HEK293 (cell line): ENCODE data around the gene KRTAP3-3.

Source experiments
- CTCF ChIA-PET: fragments of 350-600 bp; formaldehyde crosslinking; extraction: SDS; loops from one replicate; lab custom pipeline; 2021; ENCODE audit warnings: antibody characterized with exemption; lab: Yijun Ruan, JAX
- POLR2A ChIA-PET: fragments of 300-600 bp; formaldehyde crosslinking; extraction: SDS; loops from one replicate; lab custom pipeline; 2020; ENCODE audit warnings: antibody characterized with exemption, inconsistent platforms; lab: Yijun Ruan, JAX
- H3K27ac ChIP-seq: fragments of 200-500 bp; sonication (Bioruptor generic); 2 replicates; pipeline ENCODE4 v1.5.1; 2014; ENCODE audit warnings: low read depth, low read length, control low read depth, inconsistent platforms; ENCODE audit errors: extremely low read depth
- H3K36me3 ChIP-seq, 2 experiments: fragments of 200-500 bp in 1 of 2; sonication (Bioruptor generic) in 1 of 2; 1 replicate in 1 of 2; 2 replicates in 1 of 2; pipeline ENCODE4 v1.5.1; 2014 to 2017; ENCODE audit warnings: inconsistent platforms in 2 of 2, low read length in 2 of 2; ENCODE audit not compliant: control insufficient read depth in 2 of 2, insufficient read depth in 1 of 2
- H3K4me1 ChIP-seq: fragments of 200-500 bp; sonication (Bioruptor generic); 2 replicates; pipeline ENCODE4 v1.5.1; 2014; ENCODE audit warnings: mild to moderate bottlenecking, low read length, inconsistent platforms; ENCODE audit not compliant: control insufficient read depth, insufficient read depth
- H3K4me3 ChIP-seq: 2 replicates; pipeline ENCODE4 v1.5.1; 2011; ENCODE audit warnings: low read depth, mild to moderate bottlenecking, control low read depth, low read length, moderate library complexity
- H3K9me3 ChIP-seq: fragments of 200-500 bp; sonication (Bioruptor generic); 2 replicates; pipeline ENCODE4 v1.5.1; 2014; ENCODE audit warnings: low read depth, low read length, inconsistent platforms; ENCODE audit not compliant: control insufficient read depth, insufficient read depth
- ATF2 ChIP-seq: fragments of 450-650 bp; formaldehyde crosslinking; IDR thresholded peaks from 2 replicates; pipeline ENCODE4 v1.5.1; 2016; ENCODE audit warnings: missing biosample characterization, missing genetic modification characterization, low read depth
- BCL11A ChIP-seq: fragments of 450-650 bp; formaldehyde crosslinking; IDR thresholded peaks from 2 replicates; pipeline ENCODE4 v1.5.1; 2016; ENCODE audit warnings: low read depth, missing biosample characterization, missing genetic modification characterization
- EGR2 ChIP-seq: fragments of 450-650 bp; formaldehyde crosslinking; IDR thresholded peaks from 2 replicates; pipeline ENCODE4 v1.5.1; 2016; ENCODE audit warnings: low read depth, missing biosample characterization, missing genetic modification characterization
- PBX3 ChIP-seq: sonication (generic); formaldehyde crosslinking; IDR thresholded peaks from 2 replicates; pipeline ENCODE4 v1.8.1; 2022; ENCODE audit warnings: mild to moderate bottlenecking, moderate library complexity, missing genetic modification reagents
- PRDM2 ChIP-seq: fragments of 450-650 bp; formaldehyde crosslinking; IDR thresholded peaks from 2 replicates; pipeline ENCODE4 v1.5.1; 2016; ENCODE audit warnings: missing biosample characterization, missing genetic modification characterization, borderline replicate concordance
- ZNF292 ChIP-seq: fragments of 450-650 bp; formaldehyde crosslinking; IDR thresholded peaks from 2 replicates; pipeline ENCODE4 v1.5.1; 2016; ENCODE audit warnings: low read depth, missing biosample characterization, missing genetic modification characterization, borderline replicate concordance
- ZNF366 ChIP-seq: fragments of 450-650 bp; formaldehyde crosslinking; conservative IDR thresholded peaks from 2 replicates; pipeline ENCODE4 v1.5.1; 2016; ENCODE audit warnings: missing biosample characterization, missing genetic modification characterization
- ZNF404 ChIP-seq: fragments of 450-650 bp; formaldehyde crosslinking; IDR thresholded peaks from 2 replicates; pipeline ENCODE4 v1.5.1; 2017; ENCODE audit warnings: missing biosample characterization, missing genetic modification characterization
- ZNF433 ChIP-seq: fragments of 450-650 bp; formaldehyde crosslinking; IDR thresholded peaks from 2 replicates; pipeline ENCODE4 v1.5.1; 2016; ENCODE audit warnings: missing biosample characterization, missing genetic modification characterization, low read depth
- ZNF514 ChIP-seq: fragments of 450-650 bp; formaldehyde crosslinking; IDR thresholded peaks from 2 replicates; pipeline ENCODE4 v1.5.1; 2016; ENCODE audit warnings: missing biosample characterization, missing genetic modification characterization
- ZNF558 ChIP-seq: fragments of 450-650 bp; formaldehyde crosslinking; IDR thresholded peaks from 2 replicates; pipeline ENCODE4 v1.5.1; 2016; ENCODE audit warnings: missing biosample characterization, missing genetic modification characterization
- ZSCAN30 ChIP-seq: fragments of 450-650 bp; IDR thresholded peaks from 2 replicates; pipeline ENCODE4 v1.5.1; 2018; ENCODE audit warnings: missing biosample characterization, mild to moderate bottlenecking, missing genetic modification characterization, moderate library complexity
- ZSCAN4 ChIP-seq: fragments of 450-650 bp; formaldehyde crosslinking; IDR thresholded peaks from 2 replicates; pipeline ENCODE4 v1.5.1; 2017; ENCODE audit warnings: missing biosample characterization, missing genetic modification characterization
- TF ChIP-seq, protein P1 (sequence below): fragments of 450-650 bp; formaldehyde crosslinking; IDR thresholded peaks from 2 replicates; pipeline ENCODE4 v1.5.1; 2017; ENCODE audit warnings: missing biosample characterization, missing genetic modification characterization

The KRTAP3-3 gene

GRCh38 chr17:40951011-40951622, 42.8 kb downstream of the KRTAP3-3 start:
- CTCF ChIA-PET, result no interaction called here
- POLR2A ChIA-PET, result no interaction called here
- H3K27ac ChIP-seq, result no peak overlapping the region
- no peaks in the 10 kb centered on the region for H3K36me3 ChIP-seq
- no peak overlapping the region for H3K4me3 ChIP-seq
- TF ChIP-seq BCL11A (tag by site-specific recombination) (no peak), PBX3 (CRISPR knock-in tag) (no peak), EGR2 (tag by site-specific recombination) (no peak), PRDM2 (tag by site-specific recombination) (no peak), ZNF558 (tag by site-specific recombination) (no peak), ZSCAN4 (no peak), ZNF292 (tag by site-specific recombination) (no peak), ZNF404 (tag by site-specific recombination) (no peak), ZNF433 (tag by site-specific recombination) (no peak), ZNF366 (no peak), ZNF514 (tag by site-specific recombination) (no peak), ATF2 (tag by site-specific recombination) (no peak), ZSCAN30 (tag by site-specific recombination) (no peak)
- TF ChIP-seq, protein P1, sequence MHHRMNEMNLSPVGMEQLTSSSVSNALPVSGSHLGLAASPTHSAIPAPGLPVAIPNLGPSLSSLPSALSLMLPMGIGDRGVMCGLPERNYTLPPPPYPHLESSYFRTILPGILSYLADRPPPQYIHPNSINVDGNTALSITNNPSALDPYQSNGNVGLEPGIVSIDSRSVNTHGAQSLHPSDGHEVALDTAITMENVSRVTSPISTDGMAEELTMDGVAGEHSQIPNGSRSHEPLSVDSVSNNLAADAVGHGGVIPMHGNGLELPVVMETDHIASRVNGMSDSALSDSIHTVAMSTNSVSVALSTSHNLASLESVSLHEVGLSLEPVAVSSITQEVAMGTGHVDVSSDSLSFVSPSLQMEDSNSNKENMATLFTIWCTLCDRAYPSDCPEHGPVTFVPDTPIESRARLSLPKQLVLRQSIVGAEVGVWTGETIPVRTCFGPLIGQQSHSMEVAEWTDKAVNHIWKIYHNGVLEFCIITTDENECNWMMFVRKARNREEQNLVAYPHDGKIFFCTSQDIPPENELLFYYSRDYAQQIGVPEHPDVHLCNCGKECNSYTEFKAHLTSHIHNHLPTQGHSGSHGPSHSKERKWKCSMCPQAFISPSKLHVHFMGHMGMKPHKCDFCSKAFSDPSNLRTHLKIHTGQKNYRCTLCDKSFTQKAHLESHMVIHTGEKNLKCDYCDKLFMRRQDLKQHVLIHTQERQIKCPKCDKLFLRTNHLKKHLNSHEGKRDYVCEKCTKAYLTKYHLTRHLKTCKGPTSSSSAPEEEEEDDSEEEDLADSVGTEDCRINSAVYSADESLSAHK, result no peak
- no peaks in the 10 kb centered on the region for H3K4me1 ChIP-seq
- no peaks in the 10 kb centered on the region for H3K9me3 ChIP-seq
